Astrocyte of the spinal cord (primary cell): Measurements from ENCODE around the gene C1orf53.
A peak's percentile ranks its signal among the peaks of the same experiment; 100 is the strongest.
"Not testable (repeated sequence)": the region's sequence is repeated elsewhere in the genome, so short reads cannot be mapped to it uniquely, and the experiment has no call there.

ENCODE experiments used
- DNase-seq: peaks from one replicate; pipeline ENCODE4 v3.0.0; 2011; ENCODE audit warnings: low read depth, low spot score
- H3K4me3 ChIP-seq: 2 replicates; pipeline ENCODE4 v1.5.1; 2011; ENCODE audit warnings: low read depth, mild to moderate bottlenecking, low read length, moderate library complexity
- CTCF ChIP-seq: IDR thresholded peaks from 2 replicates; pipeline ENCODE4 v1.5.1; 2012; ENCODE audit warnings: low read depth, mild to moderate bottlenecking, low read length, inconsistent platforms
- in situ Hi-C: cut with HindIII; loops from 2 replicates; pipeline ENCODE4 v1.10.0; 2017; ENCODE audit warnings: low sequenced_read_pairs

The C1orf53 gene

GRCh38 chr1:197927908-197928665, 25.7 kb downstream of the C1orf53 start:
- no peak overlapping the region for H3K4me3 ChIP-seq
- TF ChIP-seq CTCF = no peak
- in situ Hi-C loops = no loop called here
- no peak for DNase-seq

- in situ Hi-C loops = no loop called here
- DNase-seq = no peak
- H3K4me3 ChIP-seq = peak overlapping the region; percentile 40
- TF ChIP-seq CTCF = no peak
Measured at GRCh38 chr1:197928849-197929336, 26.5 kb downstream of the C1orf53 start.

DNA sequence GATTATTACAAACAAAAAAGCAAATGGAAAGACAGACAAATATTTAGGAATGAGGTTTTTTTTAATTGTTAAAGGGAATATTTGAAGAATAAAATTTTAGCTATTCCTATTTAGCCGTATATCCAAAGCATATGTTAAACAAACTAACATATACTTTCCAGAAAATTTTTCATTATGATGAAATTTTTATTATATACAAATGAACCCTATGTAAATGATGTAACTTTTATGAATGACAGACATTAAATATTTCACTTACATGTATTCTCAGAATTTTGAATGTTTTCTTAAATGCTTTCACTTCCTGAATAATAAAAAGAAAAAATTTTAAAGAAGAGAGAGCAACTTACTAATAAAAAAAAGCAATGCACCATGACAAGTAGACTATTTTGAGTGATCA, 30.6 kb downstream of the C1orf53 start:
- in situ Hi-C loops = no loop called here
- DNase-seq = no peak
- no peak for TF ChIP-seq CTCF
- H3K4me3 ChIP-seq = no peak overlapping the region

DNA sequence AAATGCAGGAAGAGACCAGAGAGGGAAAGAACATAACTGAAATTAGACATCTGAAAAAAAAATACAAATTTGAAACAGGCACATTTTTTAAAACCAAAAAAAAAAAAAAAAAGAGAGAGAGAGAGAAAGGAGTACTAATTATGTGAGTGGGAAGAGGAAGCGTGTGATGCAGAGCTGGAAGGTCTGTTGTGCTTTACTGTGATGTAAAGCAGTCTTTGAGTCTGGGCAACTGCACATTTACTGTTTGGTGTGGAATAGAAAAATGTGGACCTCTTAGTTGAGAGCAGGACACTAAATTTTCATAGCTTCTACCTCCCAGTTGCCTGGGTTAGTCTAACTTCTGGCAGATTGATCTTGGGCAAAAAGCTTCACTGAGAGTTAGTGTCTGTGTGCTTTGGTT, 31.2 kb downstream of the C1orf53 start:
- no peak overlapping the region for H3K4me3 ChIP-seq
- in situ Hi-C loops = no loop called here
- DNase-seq = no peak
- TF ChIP-seq CTCF = no peak

DNA sequence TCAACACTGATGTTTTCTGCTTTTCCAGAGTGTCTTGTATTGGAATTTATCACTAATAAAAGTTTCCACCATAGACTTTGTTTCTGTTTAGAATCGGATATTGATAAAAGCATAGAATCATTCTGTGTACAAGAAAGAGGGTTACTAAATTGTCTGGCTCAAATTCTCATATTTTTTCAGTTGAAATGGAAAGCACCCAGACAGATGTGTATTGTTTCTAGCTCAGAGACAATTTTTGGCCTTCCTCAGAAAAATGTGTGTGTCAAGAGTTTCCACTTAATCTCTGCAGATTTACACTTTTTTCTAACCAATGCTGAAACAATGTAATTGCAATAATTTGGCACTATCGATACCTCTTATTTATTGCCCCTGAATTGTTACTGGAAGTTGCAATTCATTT, 35.0 kb downstream of the C1orf53 start:
- no peak overlapping the region for H3K4me3 ChIP-seq
- in situ Hi-C loops = no loop called here
- no peak for DNase-seq
- TF ChIP-seq CTCF = no peak

DNA sequence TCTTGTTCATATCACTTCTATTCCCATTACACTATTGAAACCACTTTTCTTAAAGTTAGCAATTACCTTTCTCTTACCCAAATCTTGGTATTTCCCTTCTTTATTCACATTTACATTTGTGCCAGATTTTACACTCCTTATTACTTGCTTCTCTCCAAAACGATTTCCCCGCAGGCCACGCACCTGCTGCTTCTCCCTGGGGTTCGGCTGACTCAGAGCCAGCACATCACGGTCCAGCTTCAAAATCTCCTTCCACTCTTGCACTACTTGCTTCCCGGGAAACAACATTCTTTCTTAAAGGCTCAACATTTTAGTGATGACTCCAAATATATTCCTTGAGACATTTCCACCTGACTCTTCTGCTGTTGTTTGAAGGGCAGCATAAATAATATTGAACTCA, 35.5 kb downstream of the C1orf53 start:
- in situ Hi-C loops = no loop called here
- TF ChIP-seq CTCF = no peak
- no peak for DNase-seq
- H3K4me3 ChIP-seq = no peak overlapping the region

- in situ Hi-C loops, DNase-seq, H3K4me3 ChIP-seq: not testable (repeated sequence)
Measured at GRCh38 chr1:197939159-197939980, 36.9 kb downstream of the C1orf53 start.
